HepG2 (cell line): Measurements from ENCODE around the gene ARL3. TPM values are rescaled to one million over a fixed set of nuclear protein-coding genes. Genes with fewer than 3 reads are reported as not detected.
A peak's percentile ranks its signal among the peaks of the same experiment; 100 is the strongest.

Source experiments
- ARID2 ChIP-seq: sonication (generic); formaldehyde crosslinking; IDR thresholded peaks from 2 replicates; pipeline ENCODE4 v1.8.1; 2022; ENCODE audit warnings: mild to moderate bottlenecking, missing genetic modification reagents, borderline replicate concordance
- ARNT2 ChIP-seq: sonication (generic); formaldehyde crosslinking; IDR thresholded peaks from 2 replicates; pipeline ENCODE4 v1.8.0; 2022; ENCODE audit warnings: mild to moderate bottlenecking, low read depth, missing genetic modification reagents, moderate library complexity
- CENPBD1 ChIP-seq: sonication (generic); formaldehyde crosslinking; IDR thresholded peaks from 2 replicates; pipeline ENCODE4 v1.8.0; 2022; ENCODE audit warnings: missing genetic modification reagents, low read depth, mild to moderate bottlenecking, borderline replicate concordance
- ELF3 ChIP-seq: IDR thresholded peaks from 2 replicates; pipeline ENCODE4 v1.6.1; 2016; ENCODE audit warnings: missing genetic modification reagents, missing compliant biosample characterization
- FOXA3 ChIP-seq: IDR thresholded peaks from 2 replicates; pipeline ENCODE4 v1.6.1; 2016; ENCODE audit warnings: missing genetic modification reagents, missing compliant biosample characterization
- GZF1 ChIP-seq: sonication (generic); formaldehyde crosslinking; IDR thresholded peaks from 2 replicates; pipeline ENCODE4 v1.5.1; 2020; ENCODE audit warnings: mild to moderate bottlenecking, missing genetic modification reagents
- HOXA3 ChIP-seq: sonication (generic); formaldehyde crosslinking; IDR thresholded peaks from 2 replicates; pipeline ENCODE4 v1.5.0; 2020; ENCODE audit warnings: missing genetic modification reagents
- MBD4 ChIP-seq: IDR thresholded peaks from 2 replicates; pipeline ENCODE4 v1.6.1; 2012; ENCODE audit warnings: low read length, inconsistent platforms, borderline replicate concordance
- ONECUT2 ChIP-seq: sonication (generic); formaldehyde crosslinking; IDR thresholded peaks from 2 replicates; pipeline ENCODE4 v1.4.0; 2020; ENCODE audit warnings: missing genetic modification reagents
- POGK ChIP-seq: sonication (generic); formaldehyde crosslinking; conservative IDR thresholded peaks from 2 replicates; pipeline ENCODE4 v1.8.0; 2022; ENCODE audit warnings: mild to moderate bottlenecking, moderate library complexity, missing genetic modification reagents
- PPARG ChIP-seq: conservative IDR thresholded peaks from 2 replicates; pipeline ENCODE4 v1.6.1; 2016; ENCODE audit warnings: missing biosample characterization, missing genetic modification reagents
- RAD21 ChIP-seq: fragments of 450-650 bp; formaldehyde crosslinking; IDR thresholded peaks from 2 replicates; pipeline ENCODE4 v1.5.0; 2020; ENCODE audit warnings: mild to moderate bottlenecking
- TCF7 ChIP-seq: sonication (generic); IDR thresholded peaks from 2 replicates; pipeline ENCODE4 v1.6.1; 2016; ENCODE audit warnings: antibody characterized with exemption, low read depth
- ZNF281 ChIP-seq: sonication (generic); formaldehyde crosslinking; IDR thresholded peaks from 2 replicates; pipeline ENCODE4 v1.4.0; 2020; ENCODE audit warnings: missing genetic modification reagents, borderline replicate concordance
- ZNF3 ChIP-seq: IDR thresholded peaks from 2 replicates; pipeline ENCODE4 v1.7.0; 2017; ENCODE audit warnings: inconsistent platforms
- ZNF501 ChIP-seq: sonication (generic); formaldehyde crosslinking; IDR thresholded peaks from 2 replicates; pipeline ENCODE4 v1.5.1; 2020; ENCODE audit warnings: mild to moderate bottlenecking, moderate library complexity, missing genetic modification reagents
- ZNF543 ChIP-seq: sonication (generic); formaldehyde crosslinking; IDR thresholded peaks from 2 replicates; pipeline ENCODE4 v1.4.0; 2020; ENCODE audit warnings: mild to moderate bottlenecking, missing genetic modification reagents
- ZNF609 ChIP-seq: sonication (generic); formaldehyde crosslinking; IDR thresholded peaks from 2 replicates; pipeline ENCODE4 v1.4.0; 2020; ENCODE audit warnings: mild to moderate bottlenecking, missing genetic modification reagents, borderline replicate concordance
- ZNF652 ChIP-seq: IDR thresholded peaks from 2 replicates; pipeline ENCODE4 v1.6.1; 2016; ENCODE audit warnings: low read depth, borderline replicate concordance
- ZNF672 ChIP-seq: sonication (generic); formaldehyde crosslinking; IDR thresholded peaks from 2 replicates; pipeline ENCODE4 v1.8.1; 2022; ENCODE audit warnings: missing genetic modification reagents
- polyA plus RNA-seq, 8 experiments: library from polyadenylated mRNA; depleted of rRNA in 3 of 8; stranded (reverse) in 7 of 8; unstranded in 1 of 8; fragments of >200 nt; fragmentation: Illumina TruSeq in 4 of 8; extraction: Trizol in 4 of 8; gene quantifications; 2 replicates each; pipeline versions ENCODE4 v1.2.1 to v1.2.3, GENCODE V29; 2011 to 2016; ENCODE audit warnings: low read depth in 4 of 8, missing spikeins in 1 of 8, mixed read lengths in 1 of 8; ENCODE audit not compliant: insufficient read depth in 1 of 8
- total RNA-seq, 5 experiments: library from RNA; depleted of rRNA; stranded (reverse); fragments of >200 nt; fragmentation: Illumina TruSeq; extraction: Trizol; gene quantifications; 2 replicates each; pipeline ENCODE4 v1.2.3, GENCODE V29; 2016; ENCODE audit warnings: low read depth in 1 of 5

Gene ARL3
- total and polyA plus RNA-seq, 2 of the 13 experiments (the other 11 are each of a cell fraction or from before 2014, with no cell fraction given), result 5.2 to 6.6 TPM

GRCh38 chr10:102718220-102718619 is 4.0 kb upstream of the ARL3 start (continued):
- TF ChIP-seq POGK (CRISPR knock-in tag) (no peak), ZNF609 (CRISPR knock-in tag) (no peak), ZNF501 (CRISPR knock-in tag) (no peak), CENPBD1 (CRISPR knock-in tag) (no peak), ZNF3 (no peak), GZF1 (CRISPR knock-in tag) (no peak), ARNT2 (CRISPR knock-in tag) (no peak), ZNF652 (CRISPR knock-in tag) (no peak), PPARG (CRISPR knock-in tag) (no peak), ONECUT2 (CRISPR knock-in tag) (no peak), ELF3 (no peak), MBD4 (no peak), ZNF543 (peak; percentile 85; the same call in 1 of the 2 replicates), FOXA3 (CRISPR knock-in tag) (no peak), ZNF281 (CRISPR knock-in tag) (peak; percentile 83), ZNF672 (CRISPR knock-in tag) (no peak), HOXA3 (CRISPR knock-in tag) (peak; percentile 36; the same call in 1 of the 2 replicates), RAD21 (CRISPR knock-in tag) (0 out of 2 replicates have a peak, but pooled peaks have one; percentile 14), TCF7 (no peak), ARID2 (no peak)
